Psoas muscle (tissue), 8 donors: ENCODE measurements around the gene LPAR5. TPM values are rescaled to one million over a fixed set of nuclear protein-coding genes. Genes with fewer than 3 reads are reported as not detected.

Experiments
- ATAC-seq, 4 donors: fragments of 200-7000 bp; cut with Tn5 transposase; one replicate each; pipeline ENCODE4 v1.9.1; 2020; ENCODE audit warnings: moderate library complexity in 3 of 4, mild to moderate bottlenecking in 2 of 4
- DNase-seq, 2 donors: peaks; one replicate each; pipeline ENCODE4 v3.0.0-alpha.2; 2020
- H3K27ac ChIP-seq: fragments of 200-600 bp; one replicate; pipeline ENCODE4 v1.8.0; 2022
- H3K27me3 ChIP-seq, 3 donors: fragments of 200-600 bp in 1 of 3; one replicate each; pipeline versions ENCODE4 v1.6.1 to v1.8.0; 2013 to 2022; ENCODE audit warnings: low read length in 2 of 3, mild to moderate bottlenecking in 2 of 3, moderate library complexity in 1 of 3; ENCODE audit not compliant: insufficient read depth in 3 of 3
- H3K36me3 ChIP-seq, 2 donors: fragments of 200-600 bp in 1 of 2; one replicate each; pipeline versions ENCODE4 v1.6.1 to v1.8.0; 2013 to 2022; ENCODE audit warnings: low read depth in 1 of 2, mild to moderate bottlenecking in 1 of 2, moderate library complexity in 1 of 2; ENCODE audit not compliant: insufficient read depth in 1 of 2
- H3K4me1 ChIP-seq: fragments of 200-600 bp; one replicate; pipeline ENCODE4 v1.8.0; 2022
- H3K4me3 ChIP-seq: fragments of 200-600 bp; one replicate; pipeline ENCODE4 v1.8.0; 2022; ENCODE audit warnings: mild to moderate bottlenecking
- H3K9me3 ChIP-seq: fragments of 200-600 bp; one replicate; pipeline ENCODE4 v1.8.0; 2022
- WGBS, 3 donors: extraction: QIAGEN DNeasy Blood & Tissue Kit; methylation state at CpG; one replicate each; pipeline versions ENCODE4 v1.1.6 to v1.1.7; 2013; 5-methylcytosine and 5-hydroxymethylcytosine counted together
- intact Hi-C, 2 donors: fragments of 100-400 bp; cut with DNase I; formaldehyde crosslinking; loops; one replicate each; pipeline versions ENCODE4 v1.11.0 to v1.14.2; 2022
- polyA plus RNA-seq, 3 donors: library from polyadenylated mRNA; stranded (reverse); fragments of 200-250 nt; gene quantifications; one replicate each; pipeline ENCODE4 v1.2.3, GENCODE V29; 2013
- total RNA-seq, 4 donors: library from RNA; stranded (reverse); fragmentation: NEBNext Ultra II Directional in 2 of 4; extraction: Animal tissue kit (Norgen Biotek cat#: 25700) in 2 of 4; gene quantifications; one replicate each; pipeline versions ENCODE4 v1.2.1 to v1.2.4, GENCODE V29; 2021 to 2023
- TF ChIP-seq, protein P1 (sequence below): fragments of 200-600 bp; IDR thresholded peaks from one replicate; pipeline ENCODE4 v1.8.0; 2022; ENCODE audit warnings: antibody characterized with exemption
- donor health status: healthy with polysubstance abuse.
- donor health status: DM: no; HTN: no; CAD: no; lungs with moderate emphysema.
- donor health status: Bipolar disorder and iron deficiency.
- donor health status: healthy.
- donor health status: DM: yes; HTN: yes; CAD: no.
- donor health status: DM: no; HTN: no; CAD: no.
- donor health status: DM: no; HTN: no; CAD: no.
- donor health status: DM: yes; HTN: yes; CAD: no.

The LPAR5 gene
- total and polyA plus RNA-seq, 7 donors = 0.04 to 0.60 (median 0.30) TPM

DNA sequence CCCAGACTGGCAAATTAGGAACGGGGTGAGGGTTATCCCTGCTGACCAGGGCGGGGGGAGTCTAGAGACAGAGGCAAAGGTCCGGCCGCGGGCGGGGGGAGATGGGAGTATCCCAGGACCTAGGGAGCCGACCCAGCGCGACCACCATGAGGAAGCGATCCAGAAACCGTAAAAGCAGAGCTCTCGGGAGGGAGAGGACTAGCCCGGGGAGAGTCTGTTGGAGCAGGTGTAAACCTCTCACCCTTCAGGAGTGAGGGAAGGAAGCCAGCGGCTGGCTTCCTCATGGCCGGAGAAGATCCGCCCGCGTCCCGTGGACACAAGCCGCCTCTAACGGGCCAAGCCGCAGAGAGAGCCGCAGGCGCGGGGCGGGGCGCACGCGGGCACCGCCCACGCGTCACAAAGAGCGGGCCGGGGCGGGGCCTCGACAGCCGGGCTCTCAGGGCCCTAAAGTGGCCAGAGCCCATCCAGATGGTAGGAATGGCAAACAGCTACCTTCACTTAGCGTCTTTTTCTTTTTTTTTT lies 11.4 kb upstream of the LPAR5 start, which contains the start of gene ACRBP:
ACRBP (minus strand) TSS at position 350 of the 522 bp plus-strand sequence; CDS start at position 284, 66 bp downstream.
- Histone ChIP-seq H3K4me3 (peak within 1 kb of the TSS; percentile 67), H3K4me1 (no peaks in the 10 kb centered on the region), H3K36me3 (peaks cover under 1 to 40% of the 10 kb centered on the region in 2 donors), H3K27ac (peak within 1 kb of the TSS; percentile 46), H3K27me3 (no peaks in the 10 kb centered on the region), H3K9me3 (no peaks in the 10 kb centered on the region)
- intact Hi-C loops = no loop called here
- TF ChIP-seq, protein P1, sequence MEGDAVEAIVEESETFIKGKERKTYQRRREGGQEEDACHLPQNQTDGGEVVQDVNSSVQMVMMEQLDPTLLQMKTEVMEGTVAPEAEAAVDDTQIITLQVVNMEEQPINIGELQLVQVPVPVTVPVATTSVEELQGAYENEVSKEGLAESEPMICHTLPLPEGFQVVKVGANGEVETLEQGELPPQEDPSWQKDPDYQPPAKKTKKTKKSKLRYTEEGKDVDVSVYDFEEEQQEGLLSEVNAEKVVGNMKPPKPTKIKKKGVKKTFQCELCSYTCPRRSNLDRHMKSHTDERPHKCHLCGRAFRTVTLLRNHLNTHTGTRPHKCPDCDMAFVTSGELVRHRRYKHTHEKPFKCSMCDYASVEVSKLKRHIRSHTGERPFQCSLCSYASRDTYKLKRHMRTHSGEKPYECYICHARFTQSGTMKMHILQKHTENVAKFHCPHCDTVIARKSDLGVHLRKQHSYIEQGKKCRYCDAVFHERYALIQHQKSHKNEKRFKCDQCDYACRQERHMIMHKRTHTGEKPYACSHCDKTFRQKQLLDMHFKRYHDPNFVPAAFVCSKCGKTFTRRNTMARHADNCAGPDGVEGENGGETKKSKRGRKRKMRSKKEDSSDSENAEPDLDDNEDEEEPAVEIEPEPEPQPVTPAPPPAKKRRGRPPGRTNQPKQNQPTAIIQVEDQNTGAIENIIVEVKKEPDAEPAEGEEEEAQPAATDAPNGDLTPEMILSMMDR = no peak
- DNase-seq = peak; percentile 81 to 90
- WGBS, 3 donors = 2 to 9% (median 7%) methylated on average over 33 to 38 of the region's 38 CpGs
- ATAC-seq = peak; percentile 93 to 98 (median 95)

DNA sequence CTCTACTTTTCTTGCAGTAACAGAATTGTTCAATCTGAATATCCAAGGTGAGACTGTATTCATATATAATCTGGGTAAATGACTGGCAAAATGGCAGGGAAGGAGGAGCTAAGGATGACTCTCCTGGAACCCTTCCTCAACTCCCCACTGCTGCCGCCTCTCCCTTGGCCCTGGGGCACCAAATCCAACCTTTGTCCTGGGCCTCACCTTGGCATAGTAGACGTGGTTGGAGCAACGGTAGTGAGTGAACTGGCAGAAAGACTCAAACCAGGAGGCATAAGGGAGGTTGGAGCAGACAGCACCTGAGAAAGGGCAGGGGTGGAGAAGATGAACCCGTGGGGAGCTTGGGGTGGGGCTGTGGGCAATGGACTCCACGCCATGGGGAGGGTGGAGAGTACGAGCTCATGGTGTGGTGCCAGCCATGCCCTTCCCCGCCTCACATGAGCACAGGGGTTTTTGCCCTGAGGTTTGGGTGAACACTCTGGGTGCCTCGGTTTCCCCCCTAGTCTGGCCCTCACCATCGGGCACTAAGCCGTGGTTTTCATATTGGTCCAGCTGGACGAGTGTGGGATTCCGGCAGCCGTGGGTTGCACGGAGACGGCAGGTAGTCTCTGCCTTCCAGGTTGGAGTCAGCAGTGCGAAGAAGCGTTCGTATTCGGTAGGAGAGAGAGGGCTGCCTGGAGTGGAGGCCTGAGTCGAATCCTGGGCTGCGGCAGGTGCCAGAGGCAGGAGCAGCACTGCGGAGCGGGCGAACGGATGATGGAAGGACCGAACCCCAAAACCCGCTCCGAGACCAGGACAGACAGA lies 10.7 kb upstream of the LPAR5 start:
- TF ChIP-seq, protein P1 = no peak
- DNase-seq (no peak), ATAC-seq (peak; percentile 10 to 42 (median 22))
- no peaks in the 10 kb centered on the region for H3K9me3 ChIP-seq
- 54 to 64% (median 61%) methylated on average over 27 to 28 of the region's 28 CpGs for WGBS, 3 donors
- peak overlapping the region; percentile 46 for H3K27ac ChIP-seq
- no peaks in the 10 kb centered on the region for H3K27me3 ChIP-seq
- H3K4me3 ChIP-seq = peak overlapping the region; percentile 67
- intact Hi-C loops = no loop called here
- peaks cover 0 to 34% of the 10 kb centered on the region in 2 donors for H3K36me3 ChIP-seq
- no peaks in the 10 kb centered on the region for H3K4me1 ChIP-seq

DNA sequence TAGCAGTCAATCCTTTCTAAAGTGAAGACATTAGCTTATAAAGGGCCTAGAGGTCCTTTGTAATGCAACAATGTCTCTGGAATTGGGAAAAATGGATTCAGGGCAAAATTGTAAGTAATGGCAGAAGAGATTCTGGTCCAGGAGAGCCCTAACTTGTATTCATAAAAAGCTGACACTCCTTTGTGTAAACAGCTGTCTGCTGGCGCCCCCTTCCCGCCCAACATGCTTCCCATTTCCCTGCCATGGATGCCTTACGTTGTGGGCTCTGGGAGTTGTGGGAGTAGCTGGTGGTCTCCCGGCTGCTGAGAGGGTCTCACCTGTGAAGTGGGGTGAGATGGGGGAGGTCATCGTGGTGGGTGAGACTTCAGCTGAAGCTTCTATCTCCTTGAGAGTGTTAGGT lies 9.1 kb upstream of the LPAR5 start:
- DNase-seq (no peak), ATAC-seq (no peak)
- intact Hi-C loops = no loop called here
- H3K27me3 ChIP-seq = no peaks in the 10 kb centered on the region
- no peak overlapping the region for H3K27ac ChIP-seq
- TF ChIP-seq, protein P1 = peak; percentile 7
- WGBS, 3 donors = 31 to 35% (median 34%) methylated on average over 5 of the region's 5 CpGs
- no peaks in the 10 kb centered on the region for H3K9me3 ChIP-seq
- no peaks in the 10 kb centered on the region for H3K4me1 ChIP-seq
- no peak overlapping the region for H3K4me3 ChIP-seq
- peaks cover 0 to 18% of the 10 kb centered on the region in 2 donors for H3K36me3 ChIP-seq

DNA sequence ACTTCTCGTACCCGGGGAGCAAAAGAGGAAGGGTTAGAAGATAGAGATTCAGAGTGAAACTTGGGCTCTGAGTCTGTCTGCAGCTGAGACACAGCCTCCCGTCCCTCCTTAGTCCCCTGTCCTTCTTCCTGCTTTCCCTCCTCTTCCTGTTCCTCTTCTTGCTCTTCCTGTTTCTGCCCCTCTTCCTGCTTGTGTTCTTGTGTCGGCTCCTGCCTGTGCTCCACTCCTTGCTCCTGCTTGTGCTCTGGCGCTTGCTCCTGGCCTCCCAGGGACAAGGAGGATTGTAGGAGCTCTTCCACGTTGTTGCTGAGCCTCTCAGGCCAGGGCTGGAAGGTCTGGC lies 8.5 kb upstream of the LPAR5 start:
- DNase-seq (no peak), ATAC-seq (no peak)
- intact Hi-C loops = no loop called here
- H3K36me3 ChIP-seq = peaks cover 0 to 11% of the 10 kb centered on the region in 2 donors
- H3K4me1 ChIP-seq = no peaks in the 10 kb centered on the region
- no peaks in the 10 kb centered on the region for H3K9me3 ChIP-seq
- H3K27me3 ChIP-seq = no peaks in the 10 kb centered on the region
- WGBS, 3 donors = 59 to 70% (median 69%) methylated on average over 6 of the region's 6 CpGs
- H3K27ac ChIP-seq = no peak overlapping the region
- TF ChIP-seq, protein P1 = no peak
- no peak overlapping the region for H3K4me3 ChIP-seq
